ENCODE measurements around the gene ZYG11B.
"Not testable (repeated sequence)": the region's sequence is repeated elsewhere in the genome, so short reads cannot be mapped to it uniquely, and the experiment has no call there.

Gene ZYG11B

DNA sequence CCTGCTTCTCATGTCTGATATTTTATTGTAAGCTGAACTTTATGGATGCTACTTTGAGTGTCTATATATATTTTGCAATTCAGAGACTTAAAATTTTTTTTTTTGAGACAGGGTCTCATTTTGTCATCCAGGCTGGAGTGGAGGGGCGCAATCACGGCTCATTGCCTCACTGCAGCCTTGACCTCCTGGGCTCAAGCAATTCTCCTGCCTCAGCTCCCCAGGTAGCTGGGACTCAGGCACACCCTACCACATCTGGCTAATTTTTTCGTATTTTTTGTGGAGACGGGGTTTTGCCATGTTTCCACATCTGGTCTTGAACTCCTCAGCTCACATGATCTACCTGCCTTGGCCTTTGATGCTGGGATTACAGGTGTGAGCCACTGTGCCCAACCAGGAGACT is 124.7 kb downstream of the ZYG11B start:
- no peak for DNase-seq (ENCODE audit: low spot score)
- TF ChIP-seq, protein P1, sequence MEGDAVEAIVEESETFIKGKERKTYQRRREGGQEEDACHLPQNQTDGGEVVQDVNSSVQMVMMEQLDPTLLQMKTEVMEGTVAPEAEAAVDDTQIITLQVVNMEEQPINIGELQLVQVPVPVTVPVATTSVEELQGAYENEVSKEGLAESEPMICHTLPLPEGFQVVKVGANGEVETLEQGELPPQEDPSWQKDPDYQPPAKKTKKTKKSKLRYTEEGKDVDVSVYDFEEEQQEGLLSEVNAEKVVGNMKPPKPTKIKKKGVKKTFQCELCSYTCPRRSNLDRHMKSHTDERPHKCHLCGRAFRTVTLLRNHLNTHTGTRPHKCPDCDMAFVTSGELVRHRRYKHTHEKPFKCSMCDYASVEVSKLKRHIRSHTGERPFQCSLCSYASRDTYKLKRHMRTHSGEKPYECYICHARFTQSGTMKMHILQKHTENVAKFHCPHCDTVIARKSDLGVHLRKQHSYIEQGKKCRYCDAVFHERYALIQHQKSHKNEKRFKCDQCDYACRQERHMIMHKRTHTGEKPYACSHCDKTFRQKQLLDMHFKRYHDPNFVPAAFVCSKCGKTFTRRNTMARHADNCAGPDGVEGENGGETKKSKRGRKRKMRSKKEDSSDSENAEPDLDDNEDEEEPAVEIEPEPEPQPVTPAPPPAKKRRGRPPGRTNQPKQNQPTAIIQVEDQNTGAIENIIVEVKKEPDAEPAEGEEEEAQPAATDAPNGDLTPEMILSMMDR (IDR thresholded peaks at IDR 0.05; ENCODE audit: extremely low read depth, missing control alignments): no peak

DNA sequence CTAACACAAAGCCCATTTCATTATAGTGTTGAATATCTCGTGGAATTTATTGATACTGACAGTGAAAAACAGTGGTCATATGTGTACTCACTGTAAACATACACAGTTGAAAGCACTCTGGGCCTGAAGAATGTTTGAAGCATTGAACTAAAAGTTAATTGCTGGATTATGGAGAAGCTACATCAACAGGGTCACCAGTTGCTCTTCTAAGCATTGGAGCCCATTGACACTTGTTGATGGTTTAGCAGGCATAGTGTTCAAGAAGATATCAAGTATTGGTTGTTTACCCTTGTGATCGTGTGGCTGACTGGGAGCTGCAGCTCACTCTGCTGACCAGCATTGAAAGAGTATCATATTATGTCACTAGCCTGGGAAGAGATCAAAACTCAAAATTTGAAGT is 126.6 kb downstream of the ZYG11B start:
- no peak for DNase-seq (ENCODE audit: low spot score)
- TF ChIP-seq, protein P1 (IDR thresholded peaks at IDR 0.05; ENCODE audit: extremely low read depth, missing control alignments): no peak

DNA sequence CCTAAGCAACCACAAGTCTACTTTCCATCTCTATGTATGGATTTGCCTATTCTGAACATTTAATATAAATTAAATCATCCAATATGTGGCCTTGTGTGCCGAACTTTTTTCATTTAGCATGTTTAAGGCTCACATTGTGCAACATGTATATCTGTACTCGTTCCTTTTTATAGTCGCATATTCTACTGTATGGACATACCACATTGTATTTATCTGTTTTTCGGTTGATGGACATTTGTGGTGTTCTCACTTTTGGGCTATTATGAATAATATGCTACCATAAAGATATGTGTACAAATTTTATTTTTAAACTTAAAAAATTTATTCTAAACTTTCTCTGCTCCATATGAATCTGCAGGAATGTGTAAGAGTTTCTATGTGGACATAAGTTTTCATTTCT is 129.3 kb downstream of the ZYG11B start:
- TF ChIP-seq, protein P1 (IDR thresholded peaks at IDR 0.05; ENCODE audit: extremely low read depth, missing control alignments): no peak

DNA sequence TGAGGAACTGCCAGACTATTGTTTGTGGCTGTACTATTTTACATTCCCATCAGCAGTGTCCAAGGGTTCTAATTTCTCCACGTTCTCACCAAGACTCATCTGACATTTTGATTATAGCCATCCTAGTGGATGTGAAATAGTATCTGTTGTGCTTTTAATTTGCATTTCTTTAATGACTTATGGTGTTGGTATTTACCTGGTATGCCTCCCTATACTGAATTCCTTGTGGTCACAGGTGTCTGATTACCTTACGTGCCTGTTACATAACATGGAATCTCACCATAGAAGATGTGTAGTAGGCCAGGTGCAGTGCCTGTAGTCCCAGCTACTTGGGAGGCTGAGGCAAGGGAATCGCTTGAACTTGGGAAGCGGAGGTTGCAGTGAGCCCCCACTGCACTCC is 129.8 kb downstream of the ZYG11B start:
- TF ChIP-seq, protein P1 (IDR thresholded peaks at IDR 0.05; ENCODE audit: extremely low read depth, missing control alignments): no peak
- DNase-seq (ENCODE audit: low spot score): no peak

More for the DNA sequence above, 129.3 kb downstream of the ZYG11B start:
- no peak for DNase-seq (ENCODE audit: low spot score)

DNA sequence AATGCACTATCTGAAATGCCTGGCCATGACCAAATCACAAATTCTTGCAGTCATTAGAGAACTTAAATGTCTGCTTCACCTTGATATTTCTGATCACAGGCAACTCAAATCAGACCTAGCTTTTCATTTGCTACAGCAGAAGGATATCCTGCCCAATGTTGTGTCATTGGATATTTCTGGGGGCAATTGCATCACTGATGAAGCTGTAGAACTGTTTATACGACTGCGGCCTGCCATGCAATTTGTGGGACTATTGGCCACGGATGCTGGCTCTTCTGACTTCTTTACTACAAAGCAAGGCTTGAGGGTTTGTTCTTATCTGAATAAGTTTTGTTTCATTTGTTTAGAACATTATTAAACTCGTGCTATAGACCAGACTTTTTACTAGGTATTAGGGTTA is 131.2 kb downstream of the ZYG11B start:
- TF ChIP-seq, protein P1 (IDR thresholded peaks at IDR 0.05; ENCODE audit: extremely low read depth, missing control alignments): no peak

DNA sequence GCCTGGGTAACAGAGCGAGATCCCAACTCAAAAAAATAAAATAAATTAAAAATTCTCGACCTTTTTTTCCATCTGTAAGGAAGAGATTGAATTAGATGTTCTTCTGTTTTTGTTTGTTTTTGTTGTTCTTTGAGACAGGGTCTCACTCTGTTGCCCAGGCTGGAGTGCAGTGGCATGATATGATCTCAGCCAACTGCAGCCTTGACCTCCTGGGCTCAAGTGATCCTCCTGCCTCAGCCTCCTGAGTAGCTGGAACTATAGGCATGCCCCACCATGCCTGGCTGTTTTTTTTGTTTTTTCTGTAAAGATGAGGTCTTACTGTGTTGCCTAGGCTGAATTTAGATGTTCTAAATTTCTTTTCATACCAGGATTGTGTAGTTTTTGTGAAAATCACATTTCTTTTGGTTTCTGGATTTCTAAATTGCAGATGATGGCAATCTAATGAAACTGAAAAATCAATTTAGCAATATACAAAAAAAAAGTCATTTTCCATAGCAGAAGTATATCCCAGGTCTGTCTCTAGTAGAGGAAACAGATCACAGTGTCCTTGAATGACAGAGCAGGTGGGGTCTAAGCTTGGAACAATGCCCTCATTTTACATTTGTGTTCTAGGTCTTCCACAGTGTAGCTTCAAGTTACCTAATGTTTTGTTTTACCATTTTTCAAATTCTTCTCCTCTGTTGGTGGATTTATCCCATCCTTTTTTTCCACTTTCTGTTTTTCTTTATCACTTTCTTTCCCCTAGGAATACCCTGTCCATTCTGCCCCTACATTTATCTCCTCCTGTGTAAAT is 136.6 kb downstream of the ZYG11B start:
- TF ChIP-seq, protein P1 (IDR thresholded peaks at IDR 0.05; ENCODE audit: extremely low read depth, missing control alignments): no peak
- no peak for DNase-seq (ENCODE audit: low spot score)

More for the DNA sequence above, 131.2 kb downstream of the ZYG11B start:
- no peak for DNase-seq (ENCODE audit: low spot score)

DNA sequence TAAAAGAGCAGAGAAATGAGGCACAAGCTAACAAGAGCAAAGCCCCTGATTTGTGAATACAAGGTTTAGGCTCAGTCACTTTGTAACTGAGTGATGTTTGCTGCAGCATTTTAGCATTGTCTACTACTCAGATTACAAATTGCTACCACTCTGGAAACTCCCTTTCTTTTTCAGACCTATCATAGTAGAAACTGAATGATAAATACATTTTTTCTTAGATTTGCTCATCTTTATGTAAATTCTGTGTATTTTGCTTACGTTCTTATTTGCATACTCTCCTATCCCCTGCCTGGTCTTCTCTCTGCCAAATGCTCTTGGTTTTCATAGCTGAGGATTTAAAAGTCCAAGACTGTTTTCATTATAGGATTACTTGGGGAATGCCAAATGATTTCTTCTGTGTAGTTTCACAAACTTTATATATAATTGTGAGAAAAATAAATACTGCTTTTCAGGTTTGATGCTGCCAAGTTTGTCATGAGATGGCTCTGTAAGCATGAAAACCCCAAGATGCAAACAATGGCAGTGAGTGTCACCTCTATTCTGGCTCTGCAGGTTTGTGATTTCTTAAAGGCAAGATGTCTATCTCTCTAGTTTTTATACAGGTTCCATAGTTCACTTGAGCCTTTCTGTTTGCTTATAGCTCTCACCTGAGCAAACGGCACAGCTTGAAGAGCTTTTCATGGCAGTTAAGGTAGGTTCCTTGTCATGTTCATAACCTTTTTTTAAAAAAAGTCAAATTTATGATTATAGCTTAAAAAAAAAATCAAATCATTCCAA is 141.0 kb downstream of the ZYG11B start:
- TF ChIP-seq, protein P1 (IDR thresholded peaks at IDR 0.05; ENCODE audit: extremely low read depth, missing control alignments): no peak
- DNase-seq (ENCODE audit: low spot score): peak; percentile 74

DNA sequence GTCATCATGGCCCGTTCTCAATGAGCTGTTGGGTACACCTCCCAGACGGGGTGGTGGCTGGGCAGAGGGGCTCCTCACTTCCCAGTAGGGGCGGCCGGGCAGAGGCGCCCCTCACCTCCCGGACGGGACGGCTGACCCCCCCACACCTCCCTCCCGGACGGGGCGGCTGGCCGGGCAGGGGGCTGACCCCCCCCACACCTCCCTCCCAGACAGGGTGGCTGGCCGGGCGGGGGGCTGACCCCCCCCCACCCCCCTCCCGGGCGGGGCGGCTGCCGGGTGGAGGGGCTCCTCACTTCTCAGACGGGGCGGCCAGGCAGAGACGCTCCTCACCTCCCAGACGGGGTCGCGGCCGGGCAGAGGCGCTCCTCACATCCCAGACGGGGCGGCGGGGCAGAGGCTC is 143.5 kb downstream of the ZYG11B start:
- DNase-seq (ENCODE audit: low spot score): not testable (repeated sequence)

Measured in GM20000 (cell line).